HCT116 (cell line): ENCODE results near the gene UCP2. TPM values are rescaled to one million over a fixed set of nuclear protein-coding genes. Genes with fewer than 3 reads are reported as not detected.

ENCODE experiments used
- ATAC-seq: fragments of 200-7000 bp; cut with Tn5 transposase; 2 replicates; pipeline ENCODE4 v1.9.1; 2020; ENCODE audit warnings: mild to moderate bottlenecking, moderate library complexity
- BruUV-seq: library from RNA; stranded (reverse); fragments of 400-500 nt; replicated peaks from 2 replicates; lab custom pipeline; 2021; lab: Mats Ljungman, UMichigan
- CTCF ChIA-PET: fragments of 300-600 bp; sonication (Branson Sonifier 250); formaldehyde crosslinking; loops from one replicate; lab custom pipeline; 2021; ENCODE audit warnings: antibody characterized with exemption; lab: Charles Lee
- POLR2A ChIA-PET: fragments of 300-600, 350-600 bp; sonication (Branson Sonifier 250); formaldehyde crosslinking; loops from one replicate; lab custom pipeline; 2021; ENCODE audit warnings: antibody characterized with exemption; lab: Charles Lee
- RAD21 ChIA-PET, 2 experiments: fragments of 300-600 bp; sonication (Branson Sonifier 250); formaldehyde crosslinking; loops; one replicate each; lab custom pipeline; 2023; ENCODE audit warnings: low total read pairs in 2 of 2; ENCODE audit not compliant: uncharacterized antibody in 2 of 2, unreplicated experiment in 2 of 2, low non-redundant PET in 1 of 2; lab: Charles Lee
- DNase-seq: peaks from one replicate; pipeline ENCODE4 v3.0.0-alpha.2; 2010; ENCODE audit warnings: low read depth, low spot score
- H2AFZ ChIP-seq: fragments of 200-600 bp; shearing (Covaris generic), sonication (generic); 2 replicates; pipeline ENCODE4 v1.6.1; 2017; ENCODE audit warnings: low read depth, mixed run types, mixed read lengths, antibody characterized with exemption, low read length; ENCODE audit not compliant: poor library complexity, severe bottlenecking
- H3K27ac ChIP-seq: 2 replicates; pipeline ENCODE4 v1.5.1; 2012; ENCODE audit warnings: low read depth, low read length
- H3K27me3 ChIP-seq: fragments of 200-600 bp; sonication (generic); 2 replicates; pipeline ENCODE4 v1.6.1; 2016; ENCODE audit warnings: mixed run types, low read length, mixed read lengths; ENCODE audit not compliant: insufficient read depth
- H3K36me3 ChIP-seq, 2 experiments: fragments of 200-500 bp in 1 of 2; fragments of 200-600 bp in 1 of 2; sonication (Bioruptor generic) in 1 of 2; sonication (generic) in 1 of 2; 2 replicates each; pipeline versions ENCODE4 v1.5.1 to v1.6.1; 2014 to 2016; ENCODE audit warnings: low read length in 2 of 2, inconsistent platforms in 1 of 2, mixed read lengths in 1 of 2, mixed run types in 1 of 2; ENCODE audit not compliant: insufficient read depth in 2 of 2, control insufficient read depth in 1 of 2
- H3K4me1 ChIP-seq, 2 experiments: fragments of 200-600 bp in 1 of 2; sonication (generic) in 1 of 2; 2 replicates each; pipeline versions ENCODE4 v1.5.1 to v1.6.1; 2012 to 2017; ENCODE audit warnings: low read length in 2 of 2, inconsistent platforms in 1 of 2, mild to moderate bottlenecking in 1 of 2, mixed read lengths in 1 of 2, mixed run types in 1 of 2, moderate library complexity in 1 of 2; ENCODE audit not compliant: insufficient read depth in 2 of 2, control insufficient read depth in 1 of 2
- H3K4me2 ChIP-seq: fragments of 200-600 bp; sonication (generic); 2 replicates; pipeline ENCODE4 v1.6.1; 2017; ENCODE audit warnings: mixed run types, low read length, mixed read lengths
- H3K4me3 ChIP-seq, 2 experiments: fragments of 200-600 bp in 1 of 2; sonication (generic) in 1 of 2; replicated peaks in 1 of 2; 2 replicates each; pipeline ENCODE4 v1.5.1; 2011 to 2016; ENCODE audit warnings: low read length in 2 of 2, control low read depth in 1 of 2, low read depth in 1 of 2, mild to moderate bottlenecking in 1 of 2, mixed read lengths in 1 of 2, mixed run types in 1 of 2
- H3K79me2 ChIP-seq: fragments of 200-600 bp; sonication (generic); 2 replicates; pipeline ENCODE4 v1.6.1; 2017; ENCODE audit warnings: mild to moderate bottlenecking, mixed run types, low read length, moderate library complexity, mixed read lengths; ENCODE audit not compliant: insufficient read depth
- H3K9ac ChIP-seq: fragments of 200-600 bp; sonication (generic); 2 replicates; pipeline ENCODE4 v1.6.1; 2016; ENCODE audit warnings: low read length, mixed read lengths
- H3K9me2 ChIP-seq: fragments of 200-600 bp; sonication (generic), shearing (Covaris generic); 2 replicates; pipeline ENCODE4 v1.6.1; 2017; ENCODE audit warnings: mixed run types, mild to moderate bottlenecking, moderate library complexity; ENCODE audit not compliant: insufficient read depth
- H3K9me3 ChIP-seq, 2 experiments: fragments of 200-500 bp in 1 of 2; fragments of 200-600 bp in 1 of 2; sonication (Bioruptor generic) in 1 of 2; sonication (generic) in 1 of 2; 2 replicates each; pipeline ENCODE4 v1.6.1; 2014 to 2017; ENCODE audit warnings: low read length in 2 of 2, mixed read lengths in 2 of 2, inconsistent platforms in 1 of 2, low read depth in 1 of 2, mild to moderate bottlenecking in 1 of 2, mixed run types in 1 of 2, moderate library complexity in 1 of 2; ENCODE audit not compliant: control insufficient read depth in 1 of 2, insufficient read depth in 1 of 2
- H4K20me1 ChIP-seq: fragments of 200-600 bp; sonication (generic), shearing (Covaris generic); 2 replicates; pipeline ENCODE4 v1.6.1; 2017; ENCODE audit warnings: mixed run types, mild to moderate bottlenecking, moderate library complexity; ENCODE audit not compliant: insufficient read depth
- ATF3 ChIP-seq: IDR thresholded peaks from 2 replicates; pipeline ENCODE4 v1.6.1; 2012
- CBX3 ChIP-seq: IDR thresholded peaks from 2 replicates; pipeline ENCODE4 v1.6.1; 2012; ENCODE audit warnings: low read depth
- CEBPB ChIP-seq: IDR thresholded peaks from 2 replicates; pipeline ENCODE4 v1.6.1; 2012; ENCODE audit warnings: low read depth
- CTCF ChIP-seq, 3 experiments: fragments of 200-600 bp in 1 of 3; sonication (generic) in 1 of 3; IDR thresholded peaks in 2 of 3; conservative IDR thresholded peaks in 1 of 3; 2 replicates each; pipeline ENCODE4 v1.5.1; 2012 to 2017; ENCODE audit warnings: low read depth in 2 of 3, low read length in 2 of 3, antibody characterized with exemption in 1 of 3, borderline replicate concordance in 1 of 3, control low read depth in 1 of 3, mild to moderate bottlenecking in 1 of 3, mixed read lengths in 1 of 3, mixed run types in 1 of 3, moderate library complexity in 1 of 3; ENCODE audit not compliant: insufficient read depth in 1 of 3
- EGR1 ChIP-seq: IDR thresholded peaks from 2 replicates; pipeline ENCODE4 v1.6.1; 2012; ENCODE audit warnings: low read depth
- ELF1 ChIP-seq: IDR thresholded peaks from 2 replicates; pipeline ENCODE4 v1.6.1; 2012; ENCODE audit warnings: low read depth, borderline replicate concordance
- EZH2 ChIP-seq: fragments of 200-600 bp; sonication (generic); IDR thresholded peaks from 2 replicates; pipeline ENCODE4 v1.6.1; 2017; ENCODE audit warnings: antibody characterized with exemption, mixed run types
- FOSL1 ChIP-seq: IDR thresholded peaks from 2 replicates; pipeline ENCODE4 v1.6.1; 2012; ENCODE audit warnings: low read depth
- MAX ChIP-seq: IDR thresholded peaks from 2 replicates; pipeline ENCODE4 v1.6.1; 2012
- POLR2A ChIP-seq: IDR thresholded peaks from 2 replicates; pipeline ENCODE4 v1.7.0; 2011; ENCODE audit warnings: borderline replicate concordance; ENCODE audit not compliant: insufficient read depth, insufficient read length; ENCODE audit errors: extremely low read depth
- POLR2AphosphoS5 ChIP-seq: IDR thresholded peaks from 2 replicates; pipeline ENCODE4 v1.6.1; 2011; ENCODE audit warnings: mild to moderate bottlenecking, low read depth, low read length, moderate library complexity
- RAD21 ChIP-seq: IDR thresholded peaks from 2 replicates; pipeline ENCODE4 v1.6.1; 2012; ENCODE audit warnings: low read depth, mild to moderate bottlenecking
- REST ChIP-seq: IDR thresholded peaks from 2 replicates; pipeline ENCODE4 v1.6.1; 2012; ENCODE audit warnings: low read depth
- SIN3A ChIP-seq: IDR thresholded peaks from 2 replicates; pipeline ENCODE4 v1.6.1; 2012; ENCODE audit warnings: low read depth
- SP1 ChIP-seq: IDR thresholded peaks from 2 replicates; pipeline ENCODE4 v1.6.1; 2012; ENCODE audit warnings: low read depth
- SRF ChIP-seq: IDR thresholded peaks from 2 replicates; pipeline ENCODE4 v1.6.1; 2012; ENCODE audit warnings: low read depth
- TCF7L2 ChIP-seq: IDR thresholded peaks from 2 replicates; pipeline ENCODE4 v1.7.0; 2011; ENCODE audit warnings: borderline replicate concordance, inconsistent platforms; ENCODE audit not compliant: insufficient read depth, insufficient read length; ENCODE audit errors: extremely low read depth
- ZBTB33 ChIP-seq: IDR thresholded peaks from 2 replicates; pipeline ENCODE4 v1.6.1; 2011; ENCODE audit warnings: mild to moderate bottlenecking, low read length, moderate library complexity; ENCODE audit not compliant: insufficient replicate concordance; ENCODE audit errors: extremely low read depth
- ZFX ChIP-seq: fragments of 450-650 bp; IDR thresholded peaks from 2 replicates; pipeline ENCODE4 v1.6.1; 2017
- ZNF274 ChIP-seq: fragments of 200-500 bp; sonication (Bioruptor generic); IDR thresholded peaks from 2 replicates; pipeline ENCODE4 v1.6.1; 2014; ENCODE audit warnings: mild to moderate bottlenecking, low read depth, low read length, inconsistent platforms
- intact Hi-C: fragments of 100-400 bp; cut with micrococcal nuclease; formaldehyde crosslinking; loops from 2 replicates; pipeline ENCODE4 v1.10.0; 2022
- total RNA-seq: library from RNA; stranded (reverse); gene quantifications from one replicate; pipeline ENCODE4 v1.2.1, GENCODE V29; 2021; ENCODE audit not compliant: unreplicated experiment

The UCP2 gene
- total RNA-seq, 1 experiment from 2014 or later, result 20.4 TPM

- H3K9ac ChIP-seq, result no peak overlapping the region
- H2AFZ ChIP-seq, result no peak overlapping the region
- H3K4me3 ChIP-seq, result no peak overlapping the region
- no peak for TF ChIP-seq MAX
- no peak for TF ChIP-seq ATF3
- no peak for TF ChIP-seq TCF7L2
- no peak for TF ChIP-seq REST
- no peak for TF ChIP-seq SIN3A
- TF ChIP-seq CEBPB, result no peak
- TF ChIP-seq FOSL1, result no peak
- no peak for TF ChIP-seq POLR2AphosphoS5
- TF ChIP-seq ZNF274, result no peak
- no peak for TF ChIP-seq ELF1
- no peak for TF ChIP-seq ZBTB33
- TF ChIP-seq EGR1, result no peak
- TF ChIP-seq EZH2, result no peak
- no peak for TF ChIP-seq CTCF (IDR thresholded peaks at IDR 0.05 in 2 of 3, conservative IDR thresholded peaks at IDR 0.05 in 1 of 3; ENCODE audit: borderline replicate concordance in 1 of 3, insufficient read depth in 1 of 3, low read depth in 2 of 3, low read length in 2 of 3)
- no peak for TF ChIP-seq RAD21
- TF ChIP-seq POLR2A, result no peak
- TF ChIP-seq SRF, result no peak
- TF ChIP-seq ZFX, result no peak
- no peak for TF ChIP-seq CBX3
- no peak for TF ChIP-seq SP1
- TF ChIP-seq, all 23 proteins: peak for 0
- H3K9me2 ChIP-seq, result no peaks in the 10 kb centered on the region
- BruUV-seq, result no TSS peak
- ATAC-seq (no peak), DNase-seq (no peak)
- intact Hi-C loops, result no loop called here
- no peaks in the 10 kb centered on the region for H3K27me3 ChIP-seq
- no peaks in the 10 kb centered on the region for H4K20me1 ChIP-seq
- no peak overlapping the region for H3K4me2 ChIP-seq
- ChIA-PET CTCF (no interaction called here), POLR2A (no interaction called here), RAD21 (no interaction called here)
- H3K4me1 ChIP-seq, result no peaks in the 10 kb centered on the region
- H3K27ac ChIP-seq, result no peak overlapping the region
- peaks cover 0 to 9% of the 10 kb centered on the region in 2 experiments; a peak in 2 of 4 replicates for H3K9me3 ChIP-seq
- no peaks in the 10 kb centered on the region for H3K36me3 ChIP-seq
- H3K79me2 ChIP-seq, result no peaks in the 10 kb centered on the region
Measured at GRCh38 chr11:73945396-73945795, 37.2 kb downstream of the UCP2 start.
